Measurements from ENCODE around the gene CTSS. TPM values are rescaled to one million over a fixed set of nuclear protein-coding genes. Genes with fewer than 3 reads are reported as not detected.
"Not testable (repeated sequence)": the region's sequence is repeated elsewhere in the genome, so short reads cannot be mapped to it uniquely, and the experiment has no call there.

CTSS gene
- total RNA-seq, 1 donor from 2014 or later, result 0.16 TPM

- H3K4me3 Mint-ChIP-seq, result no peak overlapping the region
- no peak overlapping the region for H3K27ac Mint-ChIP-seq (ENCODE audit: unreplicated experiment)
- H3K4me1 Mint-ChIP-seq, result peaks cover under 1% of the 10 kb centered on the region
- DNase-seq (ENCODE audit: low read depth, low spot score), result no peak
- H3K9me3 Mint-ChIP-seq, result peaks cover 8% of the 10 kb centered on the region
- no peak for TF ChIP-seq CTCF (conservative IDR thresholded peaks at IDR 0.05)
- peaks cover 5% of the 10 kb centered on the region for H3K36me3 Mint-ChIP-seq (ENCODE audit: low read depth)
- no peaks in the 10 kb centered on the region for H3K27me3 Mint-ChIP-seq (ENCODE audit: low read depth)
These were observed 47.2 kb downstream of the CTSS start for GRCh38 chr1:150718225-150718891.

GRCh38 chr1:150709031-150709430 lies 56.5 kb downstream of the CTSS start:
- H3K27me3 Mint-ChIP-seq (ENCODE audit: low read depth); H3K36me3 Mint-ChIP-seq (ENCODE audit: low read depth); H3K4me1 Mint-ChIP-seq; H3K27ac Mint-ChIP-seq (ENCODE audit: unreplicated experiment); H3K4me3 Mint-ChIP-seq; DNase-seq (ENCODE audit: low read depth, low spot score); H3K9me3 Mint-ChIP-seq: not testable (repeated sequence)

- peaks cover 5% of the 10 kb centered on the region for H3K4me1 Mint-ChIP-seq
- no peak for TF ChIP-seq CTCF (conservative IDR thresholded peaks at IDR 0.05)
- peaks cover 5% of the 10 kb centered on the region for H3K27me3 Mint-ChIP-seq (ENCODE audit: low read depth)
- no peaks in the 10 kb centered on the region for H3K36me3 Mint-ChIP-seq (ENCODE audit: low read depth)
- no peak overlapping the region for H3K27ac Mint-ChIP-seq (ENCODE audit: unreplicated experiment)
- DNase-seq (ENCODE audit: low read depth, low spot score), result no peak
- no peak overlapping the region for H3K4me3 Mint-ChIP-seq
- no peaks in the 10 kb centered on the region for H3K9me3 Mint-ChIP-seq
These were observed 57.0 kb downstream of the CTSS start for GRCh38 chr1:150708595-150708994.

GRCh38 chr1:150706091-150706490 lies 59.5 kb downstream of the CTSS start:
- peaks cover 16% of the 10 kb centered on the region for H3K27me3 Mint-ChIP-seq (ENCODE audit: low read depth)
- no peak for TF ChIP-seq CTCF (conservative IDR thresholded peaks at IDR 0.05)
- no peak for DNase-seq (ENCODE audit: low read depth, low spot score)

GRCh38 chr1:150703427-150703826 lies 62.2 kb downstream of the CTSS start:
- no peak for DNase-seq (ENCODE audit: low read depth, low spot score)
- Mint-ChIP-seq H3K9me3 (no peaks in the 10 kb centered on the region), H3K36me3 (ENCODE audit: low read depth) (no peaks in the 10 kb centered on the region), H3K4me1 (no peaks in the 10 kb centered on the region), H3K4me3 (no peak overlapping the region), H3K27me3 (ENCODE audit: low read depth) (peaks cover 30% of the 10 kb centered on the region), H3K27ac (ENCODE audit: unreplicated experiment) (no peak overlapping the region)
- TF ChIP-seq CTCF (conservative IDR thresholded peaks at IDR 0.05), result no peak

More at GRCh38 chr1:150706091-150706490, 59.5 kb downstream of the CTSS start:
- Mint-ChIP-seq H3K27ac (ENCODE audit: unreplicated experiment) (no peak overlapping the region), H3K36me3 (ENCODE audit: low read depth) (no peaks in the 10 kb centered on the region), H3K4me3 (no peak overlapping the region), H3K4me1 (no peaks in the 10 kb centered on the region), H3K9me3 (no peaks in the 10 kb centered on the region)

Measured in neural crest cell (in vitro differentiated cells).